Astrocyte (in vitro differentiated cells and primary cell): ENCODE measurements around the gene DTWD2.

Experiments
- EZH2 ChIP-seq: IDR thresholded peaks from 2 replicates; pipeline ENCODE4 v1.6.1; 2012; ENCODE audit warnings: mild to moderate bottlenecking, low read length, inconsistent platforms; ENCODE audit not compliant: insufficient read depth
- TF ChIP-seq, protein P1 (sequence below): IDR thresholded peaks from 2 replicates; pipeline ENCODE4 v1.5.1; 2011; ENCODE audit warnings: low read depth, mild to moderate bottlenecking, inconsistent platforms, low read length, moderate library complexity; ENCODE audit not compliant: insufficient read depth

DNA sequence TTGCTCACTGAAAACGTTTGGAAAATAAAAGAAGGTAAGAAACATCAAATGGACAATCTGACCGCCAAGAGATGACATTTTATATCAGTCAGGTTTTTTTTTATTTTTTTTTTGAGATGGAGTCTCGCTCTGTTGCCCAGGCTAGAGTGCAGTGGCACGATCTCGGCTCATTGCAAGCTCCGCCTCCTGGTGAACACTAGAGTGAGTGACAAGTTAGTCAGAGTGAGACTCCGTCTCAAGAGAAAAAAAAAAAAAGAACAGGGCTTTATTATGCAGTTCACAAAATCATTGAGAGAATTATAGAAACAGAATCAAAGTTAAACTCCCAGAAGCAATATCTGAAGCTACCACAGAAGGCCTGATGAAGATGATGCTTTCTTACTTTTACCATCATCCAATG, 70.1 kb downstream of the DTWD2 start:
- TF ChIP-seq, protein P1, sequence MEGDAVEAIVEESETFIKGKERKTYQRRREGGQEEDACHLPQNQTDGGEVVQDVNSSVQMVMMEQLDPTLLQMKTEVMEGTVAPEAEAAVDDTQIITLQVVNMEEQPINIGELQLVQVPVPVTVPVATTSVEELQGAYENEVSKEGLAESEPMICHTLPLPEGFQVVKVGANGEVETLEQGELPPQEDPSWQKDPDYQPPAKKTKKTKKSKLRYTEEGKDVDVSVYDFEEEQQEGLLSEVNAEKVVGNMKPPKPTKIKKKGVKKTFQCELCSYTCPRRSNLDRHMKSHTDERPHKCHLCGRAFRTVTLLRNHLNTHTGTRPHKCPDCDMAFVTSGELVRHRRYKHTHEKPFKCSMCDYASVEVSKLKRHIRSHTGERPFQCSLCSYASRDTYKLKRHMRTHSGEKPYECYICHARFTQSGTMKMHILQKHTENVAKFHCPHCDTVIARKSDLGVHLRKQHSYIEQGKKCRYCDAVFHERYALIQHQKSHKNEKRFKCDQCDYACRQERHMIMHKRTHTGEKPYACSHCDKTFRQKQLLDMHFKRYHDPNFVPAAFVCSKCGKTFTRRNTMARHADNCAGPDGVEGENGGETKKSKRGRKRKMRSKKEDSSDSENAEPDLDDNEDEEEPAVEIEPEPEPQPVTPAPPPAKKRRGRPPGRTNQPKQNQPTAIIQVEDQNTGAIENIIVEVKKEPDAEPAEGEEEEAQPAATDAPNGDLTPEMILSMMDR, result no peak
- TF ChIP-seq EZH2, result no peak
